HG03520 (cell line): ENCODE data around the gene SNX4.
"Not testable (repeated sequence)": the region's sequence is repeated elsewhere in the genome, so short reads cannot be mapped to it uniquely, and the experiment has no call there.

Experiments
- ATAC-seq: cut with Tn5 transposase; IDR thresholded peaks from one replicate; pipeline ENCODE4 v1.9.1; 2021; ENCODE audit warnings: mild to moderate bottlenecking, moderate library complexity; ENCODE audit not compliant: unreplicated experiment

Gene SNX4

GRCh38 chr3:125406070-125406469, 113.9 kb downstream of the SNX4 start:
- no peak for ATAC-seq

- not testable (repeated sequence) for ATAC-seq
Observed at GRCh38 chr3:125405515-125405914, 114.5 kb downstream of the SNX4 start.

- no peak for ATAC-seq
Observed at GRCh38 chr3:125403789-125404188, 116.2 kb downstream of the SNX4 start.

- ATAC-seq: no peak
Observed at GRCh38 chr3:125402639-125403038, 117.4 kb downstream of the SNX4 start.

- ATAC-seq: no peak
Observed at GRCh38 chr3:125401402-125401801, 118.6 kb downstream of the SNX4 start.

- ATAC-seq: no peak
Observed at GRCh38 chr3:125398952-125399351, 121.0 kb downstream of the SNX4 start.
